Hepatocyte (in vitro differentiated cells): ENCODE data around the gene DOC2B. TPM values are rescaled to one million over a fixed set of nuclear protein-coding genes. Genes with fewer than 3 reads are reported as not detected.

Source experiments
- DNase-seq: peaks from one replicate; pipeline ENCODE4 v3.0.0-alpha.2; 2016; ENCODE audit warnings: low spot score
- H2AFZ ChIP-seq: fragments of 200-600 bp; sonication (generic); 2 replicates; pipeline ENCODE4 v1.6.0; 2016; ENCODE audit warnings: antibody characterized with exemption, mild to moderate bottlenecking
- H3K27ac ChIP-seq: fragments of 200-600 bp; sonication (generic); 2 replicates; pipeline ENCODE4 v1.5.1; 2016; ENCODE audit warnings: mild to moderate bottlenecking
- H3K27me3 ChIP-seq: fragments of 200-600 bp; sonication (generic); 2 replicates; pipeline ENCODE4 v1.6.1; 2016
- H3K36me3 ChIP-seq: fragments of 200-600 bp; sonication (generic); replicated peaks from 2 replicates; pipeline ENCODE4 v1.5.1; 2016; ENCODE audit warnings: low read depth; ENCODE audit not compliant: insufficient read depth
- H3K4me1 ChIP-seq: fragments of 200-600 bp; sonication (generic); 2 replicates; pipeline ENCODE4 v1.5.1; 2016; ENCODE audit warnings: mild to moderate bottlenecking, moderate library complexity; ENCODE audit not compliant: insufficient read depth
- H3K4me2 ChIP-seq: fragments of 200-600 bp; sonication (generic); 2 replicates; pipeline ENCODE4 v1.6.0; 2016
- H3K4me3 ChIP-seq: fragments of 200-600 bp; sonication (generic); 2 replicates; pipeline ENCODE4 v1.5.1; 2016; ENCODE audit warnings: mild to moderate bottlenecking
- H3K79me2 ChIP-seq: fragments of 200-600 bp; sonication (generic); 2 replicates; pipeline ENCODE4 v1.6.0; 2017; ENCODE audit warnings: mild to moderate bottlenecking
- H3K9me2 ChIP-seq: fragments of 200-600 bp; sonication (generic); replicated peaks from 2 replicates; pipeline ENCODE4 v1.6.0; 2017; ENCODE audit warnings: mild to moderate bottlenecking; ENCODE audit not compliant: insufficient read depth
- H3K9me3 ChIP-seq: fragments of 200-600 bp; sonication (generic); 2 replicates; pipeline ENCODE4 v1.5.1; 2016; ENCODE audit warnings: low read depth, mild to moderate bottlenecking
- H4K20me1 ChIP-seq: fragments of 200-600 bp; sonication (generic); 2 replicates; pipeline ENCODE4 v1.6.0; 2016; ENCODE audit warnings: mild to moderate bottlenecking; ENCODE audit not compliant: insufficient read depth, poor library complexity, severe bottlenecking
- EZH2 ChIP-seq: fragments of 200-600 bp; sonication (generic); IDR thresholded peaks from 2 replicates; pipeline ENCODE4 v1.6.1; 2016; ENCODE audit warnings: antibody characterized with exemption, mild to moderate bottlenecking, borderline replicate concordance
- EZH2phosphoT487 ChIP-seq: fragments of 200-600 bp; sonication (generic); IDR thresholded peaks from one replicate; pipeline ENCODE4 v1.6.1; 2018; ENCODE audit warnings: antibody characterized with exemption, mild to moderate bottlenecking, low read depth, moderate library complexity; ENCODE audit not compliant: unreplicated experiment, severe bottlenecking
- WGBS: methylation state at CpG from one replicate; pipeline ENCODE4 v1.1.6; 2016; ENCODE audit warnings: low lambda C conversion rate; ENCODE audit errors: missing lambda C conversion rate; 5-methylcytosine and 5-hydroxymethylcytosine counted together
- polyA plus RNA-seq: library from polyadenylated mRNA; unstranded; fragments of >200 nt; fragmentation: Nextera tagmentation; extraction: Ambion mirVana; gene quantifications from 2 replicates; pipeline ENCODE4 v1.2.1, GENCODE V29; 2016
- total RNA-seq: library from RNA; depleted of rRNA; stranded (reverse); fragments of >200 nt; gene quantifications from 2 replicates; pipeline ENCODE4 v1.2.3, GENCODE V29; 2014
- TF ChIP-seq, protein P1 (sequence below): fragments of 200-600 bp; sonication (generic); IDR thresholded peaks from 2 replicates; pipeline ENCODE4 v1.5.1; 2016; ENCODE audit warnings: antibody characterized with exemption, mild to moderate bottlenecking; ENCODE audit not compliant: poor library complexity

The DOC2B gene
- total and polyA plus RNA-seq, 2 experiments from 2014 or later: 0.59 to 1.6 TPM

DNA sequence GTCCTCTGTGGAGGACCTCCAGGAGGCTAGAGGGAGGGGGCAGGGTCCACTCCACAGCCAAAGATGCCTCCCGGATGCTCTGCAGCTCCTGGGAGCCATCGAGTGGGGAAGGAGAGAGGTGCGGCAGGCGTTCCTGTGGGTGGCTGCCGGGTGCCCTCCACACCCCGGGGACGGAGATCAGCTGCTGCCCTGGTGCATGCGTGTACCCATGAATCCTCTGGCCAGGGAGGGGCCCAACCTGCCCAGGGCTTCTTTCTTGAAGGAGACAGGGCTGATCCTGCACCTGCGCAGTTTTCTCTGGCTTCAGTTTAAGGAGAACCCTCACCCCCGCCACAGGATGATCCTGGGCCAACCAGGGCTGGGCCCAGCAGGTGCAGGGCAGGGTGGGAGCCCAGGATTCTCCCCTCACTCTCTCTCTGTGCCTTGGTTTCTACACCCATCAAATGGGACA, 33.5 kb upstream of the DOC2B start:
- Histone ChIP-seq H3K9me2 (no peaks in the 10 kb centered on the region), H3K79me2 (no peaks in the 10 kb centered on the region), H3K9me3 (no peaks in the 10 kb centered on the region), H3K4me2 (no peak overlapping the region), H3K27ac (no peak overlapping the region), H3K36me3 (no peaks in the 10 kb centered on the region), H3K4me1 (no peaks in the 10 kb centered on the region), H2AFZ (no peak overlapping the region), H3K4me3 (no peak overlapping the region), H4K20me1 (no peaks in the 10 kb centered on the region), H3K27me3 (no peaks in the 10 kb centered on the region)
- no peak for DNase-seq
- 95% methylated on average over 10 of the region's 10 CpGs for WGBS
- TF ChIP-seq, protein P1, sequence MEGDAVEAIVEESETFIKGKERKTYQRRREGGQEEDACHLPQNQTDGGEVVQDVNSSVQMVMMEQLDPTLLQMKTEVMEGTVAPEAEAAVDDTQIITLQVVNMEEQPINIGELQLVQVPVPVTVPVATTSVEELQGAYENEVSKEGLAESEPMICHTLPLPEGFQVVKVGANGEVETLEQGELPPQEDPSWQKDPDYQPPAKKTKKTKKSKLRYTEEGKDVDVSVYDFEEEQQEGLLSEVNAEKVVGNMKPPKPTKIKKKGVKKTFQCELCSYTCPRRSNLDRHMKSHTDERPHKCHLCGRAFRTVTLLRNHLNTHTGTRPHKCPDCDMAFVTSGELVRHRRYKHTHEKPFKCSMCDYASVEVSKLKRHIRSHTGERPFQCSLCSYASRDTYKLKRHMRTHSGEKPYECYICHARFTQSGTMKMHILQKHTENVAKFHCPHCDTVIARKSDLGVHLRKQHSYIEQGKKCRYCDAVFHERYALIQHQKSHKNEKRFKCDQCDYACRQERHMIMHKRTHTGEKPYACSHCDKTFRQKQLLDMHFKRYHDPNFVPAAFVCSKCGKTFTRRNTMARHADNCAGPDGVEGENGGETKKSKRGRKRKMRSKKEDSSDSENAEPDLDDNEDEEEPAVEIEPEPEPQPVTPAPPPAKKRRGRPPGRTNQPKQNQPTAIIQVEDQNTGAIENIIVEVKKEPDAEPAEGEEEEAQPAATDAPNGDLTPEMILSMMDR: no peak
- TF ChIP-seq EZH2phosphoT487 (no peak), EZH2 (no peak)

DNA sequence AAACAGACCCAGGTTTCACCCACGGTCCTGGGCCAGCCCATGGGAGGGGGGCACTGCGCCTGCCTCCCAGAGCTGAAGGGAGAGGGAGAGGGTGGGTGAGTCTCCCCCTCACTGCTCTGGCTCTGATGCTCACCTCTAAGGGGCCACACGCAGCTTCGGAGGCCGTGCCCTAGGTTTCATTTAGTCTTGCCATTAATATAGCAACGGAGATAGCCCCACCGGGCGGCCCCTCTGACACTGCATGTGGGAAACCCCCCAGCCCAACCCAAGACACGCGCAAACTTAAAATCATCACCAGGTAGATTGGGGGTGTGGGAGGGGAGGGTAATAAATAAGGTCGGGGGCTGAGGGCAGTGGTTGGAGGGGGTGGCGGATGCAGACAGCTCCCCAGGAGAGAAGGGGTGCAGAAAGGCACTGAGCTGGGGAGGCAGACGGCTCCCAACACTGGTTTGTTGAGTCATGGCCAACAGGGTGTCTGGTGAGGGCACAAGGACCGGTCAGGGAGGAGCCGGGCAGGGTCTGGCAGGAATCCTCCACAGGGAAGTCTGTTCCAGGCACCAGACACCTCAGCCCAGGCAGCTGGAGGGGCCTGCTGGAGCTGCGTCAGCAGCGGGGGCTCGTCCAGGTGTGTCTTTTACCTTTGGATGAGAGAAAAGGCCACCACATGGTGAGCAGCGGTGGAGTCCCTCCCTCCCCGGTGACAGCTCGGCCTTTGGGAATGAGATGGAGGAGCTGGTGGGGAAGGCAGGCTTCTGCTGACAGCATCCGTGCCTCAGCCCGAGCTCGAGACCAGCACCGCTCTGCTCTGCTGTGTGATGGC, 32.0 kb upstream of the DOC2B start:
- TF ChIP-seq EZH2 (no peak), EZH2phosphoT487 (no peak)
- TF ChIP-seq, protein P1: no peak
- 92% methylated on average over 25 of the region's 25 CpGs for WGBS
- no peak for DNase-seq

DNA sequence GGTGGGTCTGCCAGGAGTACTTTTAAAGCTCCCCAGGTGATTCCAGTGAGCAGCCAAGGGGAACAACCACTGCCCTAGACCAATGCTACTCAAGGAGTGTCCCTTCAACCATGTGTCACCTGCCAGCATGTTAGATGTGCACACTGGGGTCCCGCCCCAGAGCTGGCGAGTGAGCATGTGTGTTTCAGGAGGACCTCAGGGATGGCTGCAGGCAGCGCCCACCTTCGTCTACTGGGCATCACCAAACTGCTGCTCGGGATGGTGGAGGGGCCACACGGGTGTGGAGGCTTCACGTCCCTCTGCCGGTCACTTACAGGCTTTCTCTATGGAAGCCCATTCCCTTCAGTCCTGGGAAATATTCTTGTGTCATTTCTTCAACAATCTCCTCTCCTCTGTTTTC, 29.0 kb upstream of the DOC2B start:
- Histone ChIP-seq H3K79me2 (no peaks in the 10 kb centered on the region), H3K27ac (no peak overlapping the region), H4K20me1 (no peaks in the 10 kb centered on the region), H3K27me3 (no peaks in the 10 kb centered on the region), H2AFZ (no peak overlapping the region), H3K9me3 (no peaks in the 10 kb centered on the region), H3K4me3 (no peak overlapping the region), H3K36me3 (no peaks in the 10 kb centered on the region), H3K9me2 (no peaks in the 10 kb centered on the region), H3K4me2 (no peak overlapping the region), H3K4me1 (no peaks in the 10 kb centered on the region)
- no peak for DNase-seq
- TF ChIP-seq, protein P1: no peak
- TF ChIP-seq EZH2phosphoT487 (no peak), EZH2 (no peak)
- 98% methylated on average over 8 of the region's 8 CpGs for WGBS

More for the DNA sequence above, 32.0 kb upstream of the DOC2B start:
- Histone ChIP-seq H3K4me1 (no peaks in the 10 kb centered on the region), H3K79me2 (no peaks in the 10 kb centered on the region), H3K9me3 (no peaks in the 10 kb centered on the region), H3K36me3 (no peaks in the 10 kb centered on the region), H3K4me2 (no peak overlapping the region), H3K9me2 (no peaks in the 10 kb centered on the region), H3K4me3 (no peak overlapping the region), H3K27me3 (no peaks in the 10 kb centered on the region), H3K27ac (no peak overlapping the region), H2AFZ (no peak overlapping the region), H4K20me1 (no peaks in the 10 kb centered on the region)
